Hepatocyte (in vitro differentiated cells): Measurements from ENCODE around the gene ATP8A2.

ENCODE experiments used
- CTCF ChIP-seq: fragments of 200-600 bp; sonication (generic); IDR thresholded peaks from 2 replicates; pipeline ENCODE4 v1.5.1; 2016; ENCODE audit warnings: antibody characterized with exemption, mild to moderate bottlenecking; ENCODE audit not compliant: poor library complexity
- EZH2 ChIP-seq: fragments of 200-600 bp; sonication (generic); IDR thresholded peaks from 2 replicates; pipeline ENCODE4 v1.6.1; 2016; ENCODE audit warnings: antibody characterized with exemption, mild to moderate bottlenecking, borderline replicate concordance

- TF ChIP-seq EZH2 = no peak
- no peak for TF ChIP-seq CTCF
Measured at GRCh38 chr13:26022538-26023292, 650.9 kb downstream of the ATP8A2 start.
